Activated B cell treated with CpG ODN at 0.5 μM for 24 hours (primary cell): Measurements from ENCODE around the gene CCDC122. TPM values are rescaled to one million over a fixed set of nuclear protein-coding genes. Genes with fewer than 3 reads are reported as not detected.
A peak's percentile ranks its signal among the peaks of the same experiment; 100 is the strongest.

ENCODE experiments used
- ATAC-seq: fragments of 200-7000 bp; cut with Tn5 transposase; one replicate; pipeline ENCODE4 v1.10.0; 2021; ENCODE audit warnings: low read depth, mild to moderate bottlenecking, moderate library complexity
- CTCF ChIA-PET: fragments of 350-600 bp; sonication (Branson Sonifier 250); formaldehyde crosslinking; loops from one replicate; lab custom pipeline; 2021; ENCODE audit warnings: antibody characterized with exemption; lab: Charles Lee
- POLR2A ChIA-PET: fragments of 350-600 bp; sonication (Branson Sonifier 250); formaldehyde crosslinking; loops from one replicate; lab custom pipeline; 2021; ENCODE audit warnings: antibody characterized with exemption; lab: Charles Lee
- DNase-seq: peaks from one replicate; pipeline ENCODE4 v3.0.0; 2022
- H3K27ac Mint-ChIP-seq: one replicate; pipeline ENCODE4 v1.8.0; 2020; ENCODE audit warnings: mixed read lengths
- H3K27me3 Mint-ChIP-seq: one replicate; pipeline ENCODE4 v1.8.0; 2021; ENCODE audit warnings: mixed read lengths
- H3K36me3 Mint-ChIP-seq: one replicate; pipeline ENCODE4 v1.8.0; 2021; ENCODE audit warnings: low read depth, mixed read lengths
- H3K4me1 Mint-ChIP-seq: one replicate; pipeline ENCODE4 v1.8.0; 2021; ENCODE audit warnings: mixed read lengths
- H3K4me3 Mint-ChIP-seq: one replicate; pipeline ENCODE4 v1.8.0; 2020; ENCODE audit warnings: mild to moderate bottlenecking, mixed read lengths
- H3K9me3 Mint-ChIP-seq: one replicate; pipeline ENCODE4 v1.8.0; 2020; ENCODE audit warnings: mixed read lengths
- CTCF ChIP-seq: fragments of 200-600 bp; IDR thresholded peaks from one replicate; pipeline ENCODE4 v1.8.0; 2022; ENCODE audit warnings: antibody characterized with exemption, mild to moderate bottlenecking
- intact Hi-C: fragments of 100-400 bp; cut with micrococcal nuclease; formaldehyde crosslinking; loops from one replicate; pipeline ENCODE4 v1.15.1; 2024
- total RNA-seq: library from RNA; stranded (reverse); gene quantifications from 2 replicates; pipeline ENCODE4 v1.2.3, GENCODE V29; 2022

CCDC122 gene
- total RNA-seq, 1 donor from 2014 or later: 7.1 TPM

GRCh38 chr13:43787997-43788396, 91.5 kb downstream of the CCDC122 start:
- no peaks in the 10 kb centered on the region for H3K9me3 Mint-ChIP-seq
- DNase-seq (no peak), ATAC-seq (no peak)
- no peak overlapping the region for H3K27ac Mint-ChIP-seq
- ChIA-PET POLR2A (no interaction called here), CTCF (interaction anchor here (2.0 kb wide), 1 partner anchor 16 kb away, joined by 10 read pairs; no protein-coding TSS in a partner anchor)
- H3K36me3 Mint-ChIP-seq: no peaks in the 10 kb centered on the region
- peaks cover 16% of the 10 kb centered on the region for H3K4me1 Mint-ChIP-seq
- intact Hi-C loops: loop anchor here (5.0 kb wide), 1 partner anchor 701 kb away; no protein-coding TSS in a partner anchor
- no peak for TF ChIP-seq CTCF
- H3K4me3 Mint-ChIP-seq: peak overlapping the region; percentile 70
- H3K27me3 Mint-ChIP-seq: peaks cover 36% of the 10 kb centered on the region

- H3K27me3 Mint-ChIP-seq: peaks cover 32% of the 10 kb centered on the region
- no peaks in the 10 kb centered on the region for H3K36me3 Mint-ChIP-seq
- ChIA-PET POLR2A (no interaction called here), CTCF (interaction anchor here (2.0 kb wide), 1 partner anchor 16 kb away, joined by 10 read pairs; no protein-coding TSS in a partner anchor)
- peaks cover 16% of the 10 kb centered on the region for H3K4me1 Mint-ChIP-seq
- ATAC-seq (no peak), DNase-seq (no peak)
- peak overlapping the region; percentile 70 for H3K4me3 Mint-ChIP-seq
- no peak overlapping the region for H3K27ac Mint-ChIP-seq
- intact Hi-C loops: loop anchor here (5.0 kb wide), 1 partner anchor 700 kb away; no protein-coding TSS in a partner anchor
- no peak for TF ChIP-seq CTCF
- no peaks in the 10 kb centered on the region for H3K9me3 Mint-ChIP-seq
Observed at GRCh38 chr13:43787518-43787891, 92.0 kb downstream of the CCDC122 start.

DNA sequence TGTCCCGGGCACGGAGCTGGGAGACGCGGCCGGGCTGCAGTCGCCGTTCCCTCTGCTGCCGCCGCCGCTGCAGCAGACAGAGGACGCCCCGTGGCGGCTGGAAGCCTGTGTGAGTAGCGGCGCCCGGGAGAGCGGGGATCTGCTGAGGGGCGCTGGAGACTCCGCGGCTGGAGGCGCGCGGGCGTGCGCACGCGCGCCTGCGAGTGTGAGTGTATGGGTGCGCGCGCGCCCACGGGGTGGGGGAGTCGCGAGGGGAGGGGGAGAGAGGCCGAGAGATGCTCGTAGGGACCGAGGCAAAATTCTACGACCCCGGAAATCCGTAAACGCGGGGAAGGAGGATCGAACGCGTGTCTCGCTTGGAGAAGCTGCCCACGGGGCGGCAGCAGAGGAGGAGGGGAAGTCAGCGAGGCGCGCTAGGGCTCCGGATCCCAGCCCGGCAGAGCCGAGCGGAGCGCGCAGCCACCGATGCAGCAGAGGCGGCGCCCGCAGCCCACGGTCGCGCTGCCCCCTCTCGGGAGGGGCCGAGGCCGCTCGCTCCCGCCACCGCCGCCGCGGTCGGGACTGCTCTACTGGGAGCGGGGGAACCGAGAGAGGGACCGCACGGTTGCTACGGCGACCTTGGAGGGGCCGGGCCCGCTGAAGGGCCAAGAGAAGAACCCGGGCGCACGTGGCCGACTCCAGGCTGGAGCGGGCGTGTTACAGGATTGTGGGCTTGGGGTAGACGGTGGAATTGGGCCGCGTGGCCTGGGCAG, 92.6 kb downstream of the CCDC122 start, which contains the start of gene ENOX1:
Gene ENOX1, minus strand, starts transcription at position 207 of the 752 bp plus-strand sequence.
- H3K9me3 Mint-ChIP-seq: no peaks in the 10 kb centered on the region
- ChIA-PET POLR2A (no interaction called here), CTCF (no interaction called here)
- H3K4me3 Mint-ChIP-seq: peak within 1 kb of the TSS; percentile 79
- no peak for TF ChIP-seq CTCF
- peaks cover 16% of the 10 kb centered on the region for H3K4me1 Mint-ChIP-seq
- no peak within 1 kb of the TSS for H3K27ac Mint-ChIP-seq
- ATAC-seq: peak; percentile 39
- peak; percentile 19 for DNase-seq
- no peaks in the 10 kb centered on the region for H3K36me3 Mint-ChIP-seq
- H3K27me3 Mint-ChIP-seq: peaks cover 32% of the 10 kb centered on the region
- intact Hi-C loops: loop anchor here (5.0 kb wide), 1 partner anchor 700 kb away; no protein-coding TSS in a partner anchor

- H3K4me3 Mint-ChIP-seq: peak overlapping the region; percentile 79
- DNase-seq (no peak), ATAC-seq (no peak)
- peaks cover 34% of the 10 kb centered on the region for H3K27me3 Mint-ChIP-seq
- peaks cover 16% of the 10 kb centered on the region for H3K4me1 Mint-ChIP-seq
- intact Hi-C loops: loop anchor here (5.0 kb wide), 1 partner anchor 699 kb away; no protein-coding TSS in a partner anchor
- ChIA-PET POLR2A (no interaction called here), CTCF (no interaction called here)
- no peaks in the 10 kb centered on the region for H3K36me3 Mint-ChIP-seq
- no peaks in the 10 kb centered on the region for H3K9me3 Mint-ChIP-seq
- no peak for TF ChIP-seq CTCF
- H3K27ac Mint-ChIP-seq: no peak overlapping the region
Observed at GRCh38 chr13:43786472-43786765, 93.1 kb downstream of the CCDC122 start.

Other genes with a start within 250 kb of the CCDC122 start
- not detected in 2 replicates for gene ENOX1, start 92.8 kb downstream of the CCDC122 start, total RNA-seq
- gene LACC1, start 164 bp upstream of the CCDC122 start, total RNA-seq: 4.9 and 5.5 TPM in 2 replicates